MM.1S (cell line): Measurements from ENCODE around the gene SLC35B4.
A peak's percentile ranks its signal among the peaks of the same experiment; 100 is the strongest.

ENCODE experiments used
- DNase-seq: peaks from one replicate; pipeline ENCODE4 v3.0.0-alpha.2; 2015
- H2AFZ ChIP-seq: fragments of 300-600 bp; sonication (generic); 2 replicates; pipeline ENCODE4 v1.6.0; 2016; ENCODE audit warnings: antibody characterized with exemption, low read length
- H3F3A ChIP-seq: fragments of 300-600 bp; sonication (generic); 2 replicates; pipeline ENCODE4 v1.6.1; 2016; ENCODE audit warnings: mild to moderate bottlenecking, antibody characterized with exemption, low read length, moderate library complexity, mixed read lengths; ENCODE audit not compliant: insufficient read depth
- H3K27ac ChIP-seq: fragments of 300-600 bp; sonication (generic); 2 replicates; pipeline ENCODE4 v1.5.1; 2016; ENCODE audit warnings: mild to moderate bottlenecking, low read length
- H3K27me3 ChIP-seq: fragments of 300-600 bp; sonication (generic); replicated peaks from 2 replicates; pipeline ENCODE4 v1.6.0; 2016; ENCODE audit warnings: low read length; ENCODE audit not compliant: insufficient read depth
- H3K36me3 ChIP-seq: fragments of 300-600 bp; sonication (generic); replicated peaks from 2 replicates; pipeline ENCODE4 v1.6.1; 2016; ENCODE audit warnings: mild to moderate bottlenecking, low read length, mixed read lengths; ENCODE audit not compliant: insufficient read depth
- H3K4me1 ChIP-seq: fragments of 300-600 bp; sonication (generic); 2 replicates; pipeline ENCODE4 v1.6.1; 2016; ENCODE audit warnings: low read length, mixed read lengths
- H3K4me2 ChIP-seq: fragments of 300-600 bp; sonication (generic); 2 replicates; pipeline ENCODE4 v1.6.0; 2016; ENCODE audit warnings: low read depth, low read length
- H3K4me3 ChIP-seq: fragments of 300-600 bp; sonication (generic); 2 replicates; pipeline ENCODE4 v1.5.1; 2016; ENCODE audit warnings: low read length, mixed read lengths
- H3K79me2 ChIP-seq: fragments of 300-600 bp; sonication (generic); 2 replicates; pipeline ENCODE4 v1.6.1; 2016; ENCODE audit warnings: mixed run types, low read length, mixed read lengths
- H3K9ac ChIP-seq: fragments of 300-600 bp; sonication (generic); 2 replicates; pipeline ENCODE4 v1.6.1; 2016; ENCODE audit warnings: low read length, mixed read lengths
- H3K9me2 ChIP-seq: fragments of 300-600 bp; sonication (generic); replicated peaks from 2 replicates; pipeline ENCODE4 v1.6.1; 2016; ENCODE audit warnings: mild to moderate bottlenecking, low read length, mixed read lengths; ENCODE audit not compliant: insufficient read depth
- H3K9me3 ChIP-seq: fragments of 300-600 bp; sonication (generic); replicated peaks from 2 replicates; pipeline ENCODE4 v1.6.1; 2016; ENCODE audit warnings: mild to moderate bottlenecking, low read length, mixed read lengths; ENCODE audit not compliant: insufficient read depth
- H4K20me1 ChIP-seq: fragments of 300-600 bp; sonication (generic); 2 replicates; pipeline ENCODE4 v1.6.1; 2016; ENCODE audit warnings: mild to moderate bottlenecking, low read length, moderate library complexity, mixed read lengths; ENCODE audit not compliant: insufficient read depth
- CTCF ChIP-seq: fragments of 300-600 bp; sonication (generic); IDR thresholded peaks from 2 replicates; pipeline ENCODE4 v1.5.1; 2016; ENCODE audit warnings: antibody characterized with exemption, low read length, mixed read lengths
- EZH2 ChIP-seq: fragments of 300-600 bp; sonication (generic); optimal IDR thresholded peaks from 2 replicates; pipeline ENCODE3; 2017; ENCODE audit warnings: low read depth, mild to moderate bottlenecking, antibody characterized with exemption, low read length, mixed read lengths
- EZH2phosphoT487 ChIP-seq: fragments of 300-600 bp; sonication (generic); IDR thresholded peaks from 2 replicates; pipeline ENCODE4 v1.6.1; 2018; ENCODE audit warnings: antibody characterized with exemption, low read length

The SLC35B4 gene

GRCh38 chr7:134327896-134328295 lies 11.2 kb upstream of the SLC35B4 start:
- H2AFZ ChIP-seq = no peak overlapping the region
- H3K36me3 ChIP-seq = no peaks in the 10 kb centered on the region

GRCh38 chr7:134324107-134324506 lies 7.4 kb upstream of the SLC35B4 start:
- DNase-seq = no peak
- Histone ChIP-seq H3K4me1 (peaks cover 19% of the 10 kb centered on the region), H3K9me2 (no peaks in the 10 kb centered on the region)

More at GRCh38 chr7:134327896-134328295, 11.2 kb upstream of the SLC35B4 start:
- H3K9me3 ChIP-seq = no peaks in the 10 kb centered on the region
- no peak overlapping the region for H3K4me2 ChIP-seq
- H3K9ac ChIP-seq = no peak overlapping the region
- no peaks in the 10 kb centered on the region for H3K9me2 ChIP-seq
- H3K27me3 ChIP-seq = no peaks in the 10 kb centered on the region
- H3K27ac ChIP-seq = no peak overlapping the region
- H4K20me1 ChIP-seq = no peaks in the 10 kb centered on the region
- H3K4me3 ChIP-seq = no peak overlapping the region
- no peaks in the 10 kb centered on the region for H3F3A ChIP-seq
- DNase-seq = peak; percentile 70
- TF ChIP-seq CTCF = peak; percentile 80
- TF ChIP-seq EZH2 = no peak
- no peaks in the 10 kb centered on the region for H3K79me2 ChIP-seq
- H3K4me1 ChIP-seq = peaks cover 26% of the 10 kb centered on the region

GRCh38 chr7:134320201-134320600 lies 3.5 kb upstream of the SLC35B4 start:
- Histone ChIP-seq H3K36me3 (no peaks in the 10 kb centered on the region), H3K9me2 (no peaks in the 10 kb centered on the region), H3K9me3 (no peaks in the 10 kb centered on the region), H3K4me1 (peaks cover 6% of the 10 kb centered on the region; the same call in 1 of the 2 replicates), H3K79me2 (0 out of 2 replicates have a peak, but pooled peaks cover 2% of the 10 kb centered on the region), H3K4me2 (no peak overlapping the region), H3K27me3 (no peaks in the 10 kb centered on the region), H3F3A (no peaks in the 10 kb centered on the region), H2AFZ (no peak overlapping the region), H4K20me1 (no peaks in the 10 kb centered on the region), H3K27ac (no peak overlapping the region), H3K4me3 (no peak overlapping the region), H3K9ac (no peak overlapping the region)
- no peak for DNase-seq
- TF ChIP-seq EZH2 (no peak), CTCF (no peak), EZH2phosphoT487 (no peak)

More at GRCh38 chr7:134324107-134324506, 7.4 kb upstream of the SLC35B4 start:
- Histone ChIP-seq H3K36me3 (no peaks in the 10 kb centered on the region), H3K4me3 (no peak overlapping the region), H2AFZ (no peak overlapping the region), H3K27me3 (no peaks in the 10 kb centered on the region), H4K20me1 (no peaks in the 10 kb centered on the region), H3K9me3 (no peaks in the 10 kb centered on the region), H3K27ac (no peak overlapping the region), H3K79me2 (no peaks in the 10 kb centered on the region), H3F3A (no peaks in the 10 kb centered on the region), H3K4me2 (no peak overlapping the region), H3K9ac (no peak overlapping the region)
- TF ChIP-seq EZH2phosphoT487 (no peak), CTCF (no peak), EZH2 (no peak)
